ENCODE data around the gene DCDC1. TPM values are rescaled to one million over a fixed set of nuclear protein-coding genes. Genes with fewer than 3 reads are reported as not detected.

DCDC1 gene
- total RNA-seq, 2 experiments from 2014 or later: 0.13 TPM; not detected in 1

GRCh38 chr11:31240340-31240904 is 129.1 kb downstream of the DCDC1 start:
- ChIA-PET POLR2A (interaction anchor here (0.6 kb wide), 1 partner anchor 829 kb away, joined by 3 read pairs; no protein-coding TSS in a partner anchor), CTCF (ENCODE audit: unreplicated experiment) (no interaction called here)
- DNase-seq (ENCODE audit: low spot score): peak; percentile 39
- Histone ChIP-seq H3K36me3 (ENCODE audit: insufficient read depth, low read length) (no peaks in the 10 kb centered on the region), H3K4me1 (ENCODE audit: insufficient read depth, low read length, poor library complexity, severe bottlenecking) (no peaks in the 10 kb centered on the region), H3K79me2 (ENCODE audit: insufficient read depth, low read depth, low read length) (no peaks in the 10 kb centered on the region), H3K4me2 (ENCODE audit: low read length) (no peak overlapping the region), H3K27ac (ENCODE audit: low read depth, low read length, poor library complexity, severe bottlenecking) (no peak overlapping the region), H3K9me2 (ENCODE audit: insufficient read depth, low read length) (no peaks in the 10 kb centered on the region), H2AFZ (ENCODE audit: low read length) (no peak overlapping the region), H3K4me3 (ENCODE audit: low read depth, low read length, poor library complexity, severe bottlenecking) (no peak overlapping the region), H4K20me1 (ENCODE audit: insufficient read depth, low read length) (no peaks in the 10 kb centered on the region), H3K9me3 (ENCODE audit: low read length) (no peaks in the 10 kb centered on the region)
- intact Hi-C loops (cut with micrococcal nuclease; ENCODE audit: unreplicated experiment): no loop called here
- TF ChIP-seq CTCF (conservative IDR thresholded peaks at IDR 0.05; ENCODE audit: low read length) (peak; percentile 83), EZH2phosphoT487 (IDR thresholded peaks at IDR 0.05; ENCODE audit: borderline replicate concordance, low read depth, low read length) (no peak)
- no TSS peak for BruUV-seq (replicated peaks)

GRCh38 chr11:31237819-31238760 is 131.4 kb downstream of the DCDC1 start:
- BruUV-seq (replicated peaks): no TSS peak
- no peak for DNase-seq (ENCODE audit: low spot score)
- no peaks in the 10 kb centered on the region for H3K4me1 ChIP-seq (ENCODE audit: insufficient read depth, low read length, poor library complexity, severe bottlenecking)
- ChIA-PET POLR2A (interaction anchor here (0.7 kb wide), 1 partner anchor 52 kb away, joined by 3 read pairs; no protein-coding TSS in a partner anchor), CTCF (ENCODE audit: unreplicated experiment) (no interaction called here)
- no peaks in the 10 kb centered on the region for H3K9me3 ChIP-seq (ENCODE audit: low read length)
- no peaks in the 10 kb centered on the region for H3K36me3 ChIP-seq (ENCODE audit: insufficient read depth, low read length)
- H3K4me2 ChIP-seq (ENCODE audit: low read length): no peak overlapping the region
- intact Hi-C loops (cut with micrococcal nuclease; ENCODE audit: unreplicated experiment): loop anchor here (5.0 to 10.0 kb wide), 2 partner anchors 634 to 717 kb away; no protein-coding TSS in a partner anchor
- no peaks in the 10 kb centered on the region for H3K79me2 ChIP-seq (ENCODE audit: insufficient read depth, low read depth, low read length)
- H2AFZ ChIP-seq (ENCODE audit: low read length): no peak overlapping the region
- H4K20me1 ChIP-seq (ENCODE audit: insufficient read depth, low read length): no peaks in the 10 kb centered on the region
- H3K9me2 ChIP-seq (ENCODE audit: insufficient read depth, low read length): no peaks in the 10 kb centered on the region
- TF ChIP-seq CTCF (conservative IDR thresholded peaks at IDR 0.05; ENCODE audit: low read length): no peak
- no peak for TF ChIP-seq EZH2phosphoT487 (IDR thresholded peaks at IDR 0.05; ENCODE audit: borderline replicate concordance, low read depth, low read length)
- H3K27ac ChIP-seq (ENCODE audit: low read depth, low read length, poor library complexity, severe bottlenecking): no peak overlapping the region
- H3K4me3 ChIP-seq (ENCODE audit: low read depth, low read length, poor library complexity, severe bottlenecking): no peak overlapping the region
